ENCODE data around the gene OR5D16. TPM values are rescaled to one million over a fixed set of nuclear protein-coding genes. Genes with fewer than 3 reads are reported as not detected.

The OR5D16 gene
- total RNA-seq, 1 experiment from 2014 or later: not detected

- Histone ChIP-seq H3K27me3 (replicated peaks; ENCODE audit: insufficient read depth, low read depth, low read length, poor library complexity) (no peaks in the 10 kb centered on the region), H3K9me3 (ENCODE audit: low read depth, low read length, poor library complexity, severe bottlenecking) (no peaks in the 10 kb centered on the region), H3K36me3 (ENCODE audit: insufficient read depth, low read length, poor library complexity, severe bottlenecking) (no peaks in the 10 kb centered on the region), H3K4me3 (ENCODE audit: low read depth, low read length, poor library complexity, severe bottlenecking) (no peak within 1 kb of the TSS), H3K27ac (ENCODE audit: low read depth, low read length, poor library complexity, severe bottlenecking) (no peak within 1 kb of the TSS), H3K4me1 (ENCODE audit: insufficient read depth, low read length, poor library complexity, severe bottlenecking) (no peaks in the 10 kb centered on the region)
- no peak for DNase-seq (ENCODE audit: low spot score)
- no TSS peak for BruUV-seq (replicated peaks)
- POLR2A ChIA-PET (ENCODE audit: low non-redundant PET): no interaction called here
- CTCF ChIA-PET: no interaction called here
- intact Hi-C loops (cut with micrococcal nuclease; ENCODE audit: unreplicated experiment): no loop called here
- no peak for TF ChIP-seq CTCF (conservative IDR thresholded peaks at IDR 0.05; ENCODE audit: low read depth, low read length)
- no peak for TF ChIP-seq EZH2 (IDR thresholded peaks at IDR 0.05; ENCODE audit: borderline replicate concordance, low read depth, low read length, poor library complexity, severe bottlenecking)
Observed at GRCh38 chr11:55819330-55819729, 19.2 kb upstream of the OR5D16 start, which contains the start of gene OR5D18. Gene OR5D18 (plus strand): TSS chr11:55819630. CDS start chr11:55819630, 0 bp downstream.

GRCh38 chr11:55826919-55827318 lies 11.6 kb upstream of the OR5D16 start, which contains the start of gene OR5L2:
Gene OR5L2 (plus strand): TSS chr11:55827219. CDS start chr11:55827219, 0 bp downstream.
- ChIA-PET POLR2A (ENCODE audit: low non-redundant PET) (no interaction called here), CTCF (no interaction called here)
- H3K4me3 ChIP-seq (ENCODE audit: low read depth, low read length, poor library complexity, severe bottlenecking): no peak within 1 kb of the TSS
- DNase-seq (ENCODE audit: low spot score): no peak
- no peak within 1 kb of the TSS for H3K27ac ChIP-seq (ENCODE audit: low read depth, low read length, poor library complexity, severe bottlenecking)
- peaks cover 3% of the 10 kb centered on the region for H3K9me3 ChIP-seq (ENCODE audit: low read depth, low read length, poor library complexity, severe bottlenecking)
- H3K27me3 ChIP-seq (replicated peaks; ENCODE audit: insufficient read depth, low read depth, low read length, poor library complexity): no peaks in the 10 kb centered on the region
- no peak for TF ChIP-seq EZH2 (IDR thresholded peaks at IDR 0.05; ENCODE audit: borderline replicate concordance, low read depth, low read length, poor library complexity, severe bottlenecking)
- TF ChIP-seq CTCF (conservative IDR thresholded peaks at IDR 0.05; ENCODE audit: low read depth, low read length): no peak
- intact Hi-C loops (cut with micrococcal nuclease; ENCODE audit: unreplicated experiment): no loop called here
- BruUV-seq (replicated peaks): no TSS peak
- H3K4me1 ChIP-seq (ENCODE audit: insufficient read depth, low read length, poor library complexity, severe bottlenecking): no peaks in the 10 kb centered on the region
- no peaks in the 10 kb centered on the region for H3K36me3 ChIP-seq (ENCODE audit: insufficient read depth, low read length, poor library complexity, severe bottlenecking)

GRCh38 chr11:55847453-55847852 lies 8.9 kb downstream of the OR5D16 start:
- no peak for DNase-seq (ENCODE audit: low spot score)
- CTCF ChIA-PET: no interaction called here
- no peak overlapping the region for H3K4me3 ChIP-seq (ENCODE audit: low read depth, low read length, poor library complexity, severe bottlenecking)
- H3K9me3 ChIP-seq (ENCODE audit: low read depth, low read length, poor library complexity, severe bottlenecking): no peaks in the 10 kb centered on the region
- intact Hi-C loops (cut with micrococcal nuclease; ENCODE audit: unreplicated experiment): no loop called here
- no peaks in the 10 kb centered on the region for H3K4me1 ChIP-seq (ENCODE audit: insufficient read depth, low read length, poor library complexity, severe bottlenecking)
- BruUV-seq (replicated peaks): no TSS peak
- TF ChIP-seq CTCF (conservative IDR thresholded peaks at IDR 0.05; ENCODE audit: low read depth, low read length): no peak
- no peak for TF ChIP-seq EZH2 (IDR thresholded peaks at IDR 0.05; ENCODE audit: borderline replicate concordance, low read depth, low read length, poor library complexity, severe bottlenecking)
- no peak overlapping the region for H3K27ac ChIP-seq (ENCODE audit: low read depth, low read length, poor library complexity, severe bottlenecking)
- no peaks in the 10 kb centered on the region for H3K27me3 ChIP-seq (replicated peaks; ENCODE audit: insufficient read depth, low read depth, low read length, poor library complexity)
- POLR2A ChIA-PET (ENCODE audit: low non-redundant PET): no interaction called here
- no peaks in the 10 kb centered on the region for H3K36me3 ChIP-seq (ENCODE audit: insufficient read depth, low read length, poor library complexity, severe bottlenecking)
